Right lobe of liver (tissue), 6 donors: ENCODE data around the gene AGR3. TPM values are rescaled to one million over a fixed set of nuclear protein-coding genes. Genes with fewer than 3 reads are reported as not detected.
A peak's percentile ranks its signal among the peaks of the same experiment; 100 is the strongest.
"Not testable (repeated sequence)": the region's sequence is repeated elsewhere in the genome, so short reads cannot be mapped to it uniquely, and the experiment has no call there.

ENCODE experiments used
- ATAC-seq, 4 donors: fragments of 200-7000 bp; cut with Tn5 transposase; one replicate each; pipeline ENCODE4 v1.9.1; 2020; ENCODE audit warnings: mild to moderate bottlenecking in 4 of 4, moderate library complexity in 4 of 4
- DNase-seq, 3 donors: peaks; one replicate each; pipeline ENCODE4 v3.0.0-alpha.2; 2020
- H3K27ac ChIP-seq, 3 donors: fragments of 200-600 bp; one replicate each; pipeline ENCODE4 v1.8.0; 2022
- H3K27me3 ChIP-seq, 2 donors: fragments of 200-600 bp; one replicate each; pipeline ENCODE4 v1.8.0; 2022
- H3K36me3 ChIP-seq, 4 donors: fragments of 200-600 bp; sonication (generic) in 1 of 4; one replicate each; pipeline versions ENCODE4 v1.5.1 to v1.8.0; 2017 to 2022; ENCODE audit warnings: control low read depth in 1 of 4
- H3K4me1 ChIP-seq, 4 donors: fragments of 200-600 bp; sonication (generic) in 1 of 4; one replicate each; pipeline versions ENCODE4 v1.5.1 to v1.8.0; 2017 to 2022; ENCODE audit warnings: control low read depth in 1 of 4
- H3K4me3 ChIP-seq, 3 donors: fragments of 200-600 bp; one replicate each; pipeline ENCODE4 v1.8.0; 2022
- H3K9me3 ChIP-seq, 4 donors: fragments of 200-600 bp; sonication (generic) in 1 of 4; one replicate each; pipeline versions ENCODE4 v1.5.1 to v1.8.0; 2017 to 2022; ENCODE audit warnings: control low read depth in 1 of 4
- CTCF ChIP-seq, 4 donors: fragments of 200-600 bp in 3 of 4; fragments of 450-650 bp in 1 of 4; IDR thresholded peaks; one replicate each; pipeline versions ENCODE4 v1.5.1 to v1.8.0; 2016 to 2022; ENCODE audit warnings: antibody characterized with exemption in 4 of 4, mild to moderate bottlenecking in 2 of 4
- POLR2A ChIP-seq: fragments of 450-650 bp; IDR thresholded peaks from one replicate; pipeline ENCODE4 v1.6.1; 2017; ENCODE audit warnings: antibody characterized with exemption, mild to moderate bottlenecking
- WGBS: methylation state at CpG from one replicate; pipeline ENCODE4 v1.1.6; 2018; ENCODE audit warnings: low coverage, low lambda C conversion rate; ENCODE audit not compliant: insufficient coverage; ENCODE audit errors: missing lambda C conversion rate; 5-methylcytosine and 5-hydroxymethylcytosine counted together
- intact Hi-C, 2 donors: fragments of 100-400 bp; cut with DNase I; formaldehyde crosslinking; loops; one replicate each; pipeline versions ENCODE4 v1.11.2 to v1.14.1; 2022
- total RNA-seq, 6 experiments: library from RNA; depleted of rRNA in 2 of 6; stranded (reverse); fragments of >200 nt in 2 of 6; fragmentation: NEBNext Ultra II Directional in 3 of 6; extraction: Animal tissue kit (Norgen Biotek cat#: 25700) in 3 of 6; gene quantifications; one replicate each; pipeline versions ENCODE4 v1.1.0 to v1.2.4, GENCODE V29; 2016 to 2023
- donor health status: DM: no; HTN: yes; CAD: no.
- donor health status: DM: no; HTN: no; CAD: no.
- donor health status: DM: no; HTN: no; CAD: no.
- donor health status: DM: no; HTN: yes; CAD: no.
- donor health status: DM: no; HTN: yes; CAD: no.

AGR3 gene
- total RNA-seq, 6 experiments from 2014 or later: not detected

GRCh38 chr7:16874066-16874465 is 7.7 kb downstream of the AGR3 start:
- intact Hi-C loops: no loop called here
- 35% methylated on average over 4 of the region's 4 CpGs for WGBS
- TF ChIP-seq CTCF (IDR thresholded peaks at IDR 0.05) (no peak), POLR2A (no peak)

DNA sequence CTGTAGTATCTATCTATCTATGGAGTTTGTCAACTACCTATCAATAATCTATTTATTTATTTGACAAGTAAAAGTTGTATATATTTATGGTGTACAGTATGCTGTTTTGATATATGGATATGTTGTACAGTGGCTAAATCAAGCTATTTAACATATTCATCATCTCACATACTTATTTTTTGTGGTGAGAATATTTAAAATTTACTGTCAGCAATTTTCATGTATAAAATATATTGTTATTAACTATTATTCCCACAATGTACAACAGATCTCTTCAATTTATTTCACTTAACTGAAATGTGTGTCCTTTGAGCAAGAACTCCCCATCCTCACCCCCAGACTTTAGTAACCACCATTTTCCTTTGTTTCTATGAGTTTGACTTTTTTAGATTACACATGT is 14.5 kb downstream of the AGR3 start:
- DNase-seq (no peak), ATAC-seq (no peak)
- intact Hi-C loops: no loop called here
- Histone ChIP-seq H3K9me3 (no peaks in the 10 kb centered on the region), H3K4me1 (no peaks in the 10 kb centered on the region), H3K27me3 (no peaks in the 10 kb centered on the region), H3K27ac (no peak overlapping the region), H3K36me3 (no peaks in the 10 kb centered on the region), H3K4me3 (no peak overlapping the region)
- no peak for TF ChIP-seq POLR2A
- no peak for TF ChIP-seq CTCF (IDR thresholded peaks at IDR 0.05)

More at GRCh38 chr7:16874066-16874465, 7.7 kb downstream of the AGR3 start:
- DNase-seq (no peak), ATAC-seq (no peak)
- no peaks in the 10 kb centered on the region for H3K4me1 ChIP-seq
- no peak overlapping the region for H3K4me3 ChIP-seq
- H3K36me3 ChIP-seq: no peaks in the 10 kb centered on the region
- no peaks in the 10 kb centered on the region for H3K27me3 ChIP-seq
- H3K9me3 ChIP-seq: no peaks in the 10 kb centered on the region
- H3K27ac ChIP-seq: no peak overlapping the region

- H3K27ac ChIP-seq, H3K4me1 ChIP-seq, intact Hi-C loops, ATAC-seq, H3K27me3 ChIP-seq, H3K36me3 ChIP-seq, H3K9me3 ChIP-seq, H3K4me3 ChIP-seq, DNase-seq: not testable (repeated sequence)
- 77% methylated on average over 8 of the region's 11 CpGs for WGBS
These were observed 28.6 kb downstream of the AGR3 start for GRCh38 chr7:16853189-16853588.

- Histone ChIP-seq H3K4me3 (no peak overlapping the region), H3K27me3 (no peaks in the 10 kb centered on the region), H3K9me3 (no peaks in the 10 kb centered on the region), H3K27ac (no peak overlapping the region), H3K4me1 (no peaks in the 10 kb centered on the region), H3K36me3 (no peaks in the 10 kb centered on the region)
- ATAC-seq (peak in 1 of 4 donors; percentile 14), DNase-seq (no peak)
- intact Hi-C loops: no loop called here
- TF ChIP-seq CTCF (IDR thresholded peaks at IDR 0.05) (no peak), POLR2A (no peak)
- 18% methylated on average over 1 of the region's 2 CpGs for WGBS
These were observed 30.0 kb downstream of the AGR3 start for GRCh38 chr7:16851829-16852228.

DNA sequence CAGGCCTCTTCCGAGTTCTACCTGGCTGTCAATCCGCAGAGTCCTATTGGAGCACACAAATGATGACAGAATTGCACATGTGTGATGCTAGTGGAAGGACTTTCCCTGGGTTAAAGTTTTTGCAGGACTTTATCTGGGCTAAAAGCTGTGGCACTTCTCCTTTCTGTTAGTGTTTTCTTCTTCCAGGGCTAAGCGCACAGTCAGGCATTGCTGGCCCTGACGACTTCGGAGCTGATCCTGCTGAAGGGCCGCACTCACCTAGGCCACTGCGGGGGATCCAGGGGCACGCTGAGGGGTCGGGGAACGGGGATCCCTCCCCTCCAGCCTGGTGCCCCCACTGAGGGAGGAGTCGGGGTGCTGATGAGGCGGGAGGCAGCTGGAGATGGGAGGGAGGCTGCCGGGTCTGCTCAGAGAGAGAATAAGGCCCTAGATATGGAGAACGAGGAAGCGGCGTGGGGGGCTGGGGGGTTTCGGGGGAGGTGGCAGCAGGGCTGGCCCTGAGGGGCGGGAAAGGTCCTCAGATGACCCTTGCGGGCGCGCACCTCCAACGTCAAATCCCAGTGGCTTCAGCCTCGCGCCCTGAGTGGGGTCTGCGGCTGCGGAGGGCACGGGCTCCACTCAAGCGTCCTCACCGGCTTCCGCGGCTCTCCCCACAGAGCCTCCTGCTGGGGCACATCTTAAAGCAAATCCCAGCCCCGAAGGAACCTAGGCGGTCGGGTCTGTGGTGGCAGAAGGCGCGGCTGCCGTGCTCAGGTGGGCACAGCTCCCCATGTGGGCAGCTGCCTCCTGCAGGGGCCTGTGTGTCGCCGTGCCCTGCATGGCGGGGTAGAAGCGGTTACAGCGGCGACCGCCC is 30.9 kb downstream of the AGR3 start:
- WGBS: 78% methylated on average over 4 of the region's 44 CpGs

More for the DNA sequence above, 30.9 kb downstream of the AGR3 start:
- TF ChIP-seq POLR2A: no peak
- TF ChIP-seq CTCF (IDR thresholded peaks at IDR 0.05): no peak
- Histone ChIP-seq H3K27ac (no peak overlapping the region), H3K36me3 (no peaks in the 10 kb centered on the region), H3K27me3 (no peaks in the 10 kb centered on the region), H3K9me3 (no peaks in the 10 kb centered on the region), H3K4me3 (no peak overlapping the region), H3K4me1 (no peaks in the 10 kb centered on the region)
- intact Hi-C loops: no loop called here
- ATAC-seq (no peak), DNase-seq (no peak)
